H1 (cell line): ENCODE measurements around the gene RASL11B. TPM values are rescaled to one million over a fixed set of nuclear protein-coding genes. Genes with fewer than 3 reads are reported as not detected.

Experiments
- CTCF ChIA-PET: fragments of 300-600 bp; sonication (Branson Sonifier 250); formaldehyde crosslinking; loops from one replicate; lab custom pipeline; 2021; ENCODE audit not compliant: partially characterized antibody; lab: Charles Lee
- POLR2A ChIA-PET: fragments of 300-600 bp; sonication (Branson Sonifier 250); formaldehyde crosslinking; loops from one replicate; lab custom pipeline; 2021; ENCODE audit warnings: inconsistent platforms; ENCODE audit not compliant: partially characterized antibody; lab: Charles Lee
- DNase-seq, 2 experiments: peaks; one replicate each; pipeline versions ENCODE4 v3.0.0 to v3.0.0-alpha.2; 2010 to 2022; ENCODE audit warnings: low spot score in 2 of 2, low read depth in 1 of 2, mixed read lengths in 1 of 2
- FAIRE-seq: peaks from 2 replicates; lab custom pipeline; 2011; peaks lifted over from hg19 to GRCh38; lab: Jason Lieb, UNC
- H2AFZ ChIP-seq: 2 replicates; pipeline ENCODE4 v1.8.1; 2012; ENCODE audit warnings: low read length, inconsistent platforms
- H2AK5ac ChIP-seq: 2 replicates; pipeline ENCODE4 v1.6.1; 2013; ENCODE audit warnings: low read depth, low read length
- H2BK120ac ChIP-seq: replicated peaks from 2 replicates; pipeline ENCODE3; 2013; ENCODE audit warnings: low read depth, low read length, inconsistent platforms
- H2BK12ac ChIP-seq: 2 replicates; pipeline ENCODE4 v1.6.1; 2013; ENCODE audit warnings: low read depth, low read length
- H2BK15ac ChIP-seq: 2 replicates; pipeline ENCODE4 v1.6.1; 2013; ENCODE audit warnings: low read length
- H2BK20ac ChIP-seq: 2 replicates; pipeline ENCODE4 v1.6.1; 2013; ENCODE audit warnings: low read length
- H2BK5ac ChIP-seq: 2 replicates; pipeline ENCODE4 v1.6.1; 2013; ENCODE audit warnings: low read depth, low read length
- H3K14ac ChIP-seq: 2 replicates; pipeline ENCODE4 v1.6.1; 2013; ENCODE audit warnings: inconsistent platforms; ENCODE audit not compliant: insufficient read length
- H3K18ac ChIP-seq: 2 replicates; pipeline ENCODE4 v1.6.1; 2013; ENCODE audit warnings: low read length; ENCODE audit errors: extremely low read depth
- H3K23ac ChIP-seq: 2 replicates; pipeline ENCODE4 v1.6.1; 2013; ENCODE audit warnings: inconsistent platforms; ENCODE audit not compliant: insufficient read length
- H3K23me2 ChIP-seq: 2 replicates; pipeline ENCODE4 v1.6.1; 2013; ENCODE audit warnings: low read depth, low read length
- H3K27ac ChIP-seq: 2 replicates; pipeline ENCODE4 v1.6.1; 2011; ENCODE audit warnings: low read depth, low read length, inconsistent platforms
- H3K27me3 ChIP-seq, 4 experiments: replicated peaks in 1 of 4; 1 replicate in 1 of 4; 2 replicates in 3 of 4; pipeline versions ENCODE4 v1.6.1 to v1.8.1; 2011 to 2013; ENCODE audit warnings: low read length in 3 of 4, mild to moderate bottlenecking in 3 of 4, inconsistent platforms in 2 of 4, mixed read lengths in 2 of 4, moderate library complexity in 1 of 4; ENCODE audit not compliant: control insufficient read depth in 3 of 4, insufficient read depth in 3 of 4; ENCODE audit errors: extremely low read depth in 1 of 4
- H3K36me3 ChIP-seq, 4 experiments: 2 replicates each; pipeline versions ENCODE4 v1.6.1 to v1.8.1; 2011 to 2013; ENCODE audit warnings: mild to moderate bottlenecking in 4 of 4, low read length in 3 of 4, moderate library complexity in 2 of 4, control low read depth in 1 of 4, inconsistent platforms in 1 of 4; ENCODE audit not compliant: insufficient read depth in 4 of 4, control insufficient read depth in 2 of 4
- H3K4ac ChIP-seq: replicated peaks from 2 replicates; pipeline ENCODE3; 2013; ENCODE audit warnings: low read length, low read depth, mixed read lengths, inconsistent platforms; ENCODE audit not compliant: insufficient read length
- H3K4me1 ChIP-seq, 4 experiments: replicated peaks in 1 of 4; 1 replicate in 1 of 4; 2 replicates in 3 of 4; pipeline versions ENCODE4 v1.6.1 to v1.8.1; 2011 to 2013; ENCODE audit warnings: low read length in 3 of 4, inconsistent platforms in 2 of 4, mixed read lengths in 1 of 4; ENCODE audit not compliant: insufficient read depth in 4 of 4, control insufficient read depth in 3 of 4
- H3K4me2 ChIP-seq, 2 experiments: 2 replicates each; pipeline versions ENCODE4 v1.6.1 to v1.8.1; 2011 to 2013; ENCODE audit warnings: low read depth in 2 of 2, low read length in 2 of 2, control low read depth in 1 of 2, inconsistent platforms in 1 of 2, mild to moderate bottlenecking in 1 of 2; ENCODE audit not compliant: insufficient read depth in 1 of 2
- H3K4me3 ChIP-seq, 4 experiments: fragments of 200-600, 300-600 bp in 1 of 4; sonication (generic), shearing (Covaris generic), sonication (Bioruptor Twin) in 1 of 4; 2 replicates each; pipeline versions ENCODE4 v1.5.1 to v1.8.1; 2011 to 2016; ENCODE audit warnings: low read length in 4 of 4, low read depth in 3 of 4, control low read depth in 2 of 4, inconsistent platforms in 2 of 4, mild to moderate bottlenecking in 2 of 4, mixed read lengths in 1 of 4, moderate library complexity in 1 of 4; ENCODE audit not compliant: insufficient read depth in 2 of 4; ENCODE audit errors: extremely low read depth in 1 of 4
- H3K56ac ChIP-seq: replicated peaks from 2 replicates; pipeline ENCODE3; 2013; ENCODE audit warnings: low read depth, mild to moderate bottlenecking, mixed read lengths, low read length, inconsistent platforms; ENCODE audit not compliant: insufficient read length
- H3K79me1 ChIP-seq: 2 replicates; pipeline ENCODE4 v1.6.1; 2013; ENCODE audit warnings: low read depth, low read length, control low read depth
- H3K79me2 ChIP-seq, 2 experiments: 2 replicates each; pipeline versions ENCODE4 v1.6.1 to v1.8.1; 2012 to 2013; ENCODE audit warnings: low read length in 2 of 2, mild to moderate bottlenecking in 2 of 2, inconsistent platforms in 1 of 2; ENCODE audit not compliant: insufficient read depth in 2 of 2, control insufficient read depth in 1 of 2
- H3K9ac ChIP-seq, 4 experiments: replicated peaks in 1 of 4; 1 replicate in 1 of 4; 2 replicates in 3 of 4; pipeline versions ENCODE4 v1.6.1 to v1.8.1; 2011 to 2013; ENCODE audit warnings: low read depth in 3 of 4, low read length in 3 of 4, control low read depth in 2 of 4, mild to moderate bottlenecking in 2 of 4, moderate library complexity in 2 of 4, inconsistent platforms in 1 of 4; ENCODE audit errors: extremely low read depth in 1 of 4
- H3K9me3 ChIP-seq, 2 experiments: 2 replicates each; pipeline versions ENCODE4 v1.6.1 to v1.8.1; 2012 to 2013; ENCODE audit warnings: mild to moderate bottlenecking in 2 of 2, moderate library complexity in 2 of 2, control low read depth in 1 of 2, inconsistent platforms in 1 of 2, low read depth in 1 of 2, low read length in 1 of 2, mixed read lengths in 1 of 2; ENCODE audit not compliant: insufficient read depth in 2 of 2
- H4K20me1 ChIP-seq, 2 experiments: replicated peaks in 1 of 2; 2 replicates each; pipeline versions ENCODE3 to v1.8.1; 2011 to 2013; ENCODE audit warnings: inconsistent platforms in 2 of 2, low read length in 2 of 2, mild to moderate bottlenecking in 1 of 2; ENCODE audit not compliant: insufficient read depth in 2 of 2, control insufficient read depth in 1 of 2
- H4K5ac ChIP-seq: 2 replicates; pipeline ENCODE4 v1.6.1; 2013; ENCODE audit warnings: low read length, low read depth, mixed read lengths, inconsistent platforms; ENCODE audit not compliant: insufficient read length
- H4K8ac ChIP-seq: 2 replicates; pipeline ENCODE4 v1.8.0; 2013; ENCODE audit warnings: mild to moderate bottlenecking, moderate library complexity, low read length, inconsistent platforms; ENCODE audit not compliant: insufficient read depth; ENCODE audit errors: extremely low read depth
- H4K91ac ChIP-seq: replicated peaks from 2 replicates; pipeline ENCODE3; 2013; ENCODE audit warnings: low read length, mixed read lengths, inconsistent platforms; ENCODE audit not compliant: insufficient read length
- ATF2 ChIP-seq: IDR thresholded peaks from 2 replicates; pipeline ENCODE4 v1.6.1; 2012; ENCODE audit warnings: low read length, inconsistent platforms
- ATF3 ChIP-seq: IDR thresholded peaks from 2 replicates; pipeline ENCODE4 v1.6.1; 2011; ENCODE audit warnings: low read depth, mild to moderate bottlenecking, low read length; ENCODE audit not compliant: insufficient read depth
- CEBPB ChIP-seq: IDR thresholded peaks from 2 replicates; pipeline ENCODE4 v1.6.1; 2012; ENCODE audit warnings: low read depth, low read length
- CTCF ChIP-seq, 3 experiments: IDR thresholded peaks; 1 replicate in 2 of 3; 2 replicates in 1 of 3; pipeline versions ENCODE4 v1.5.1 to v1.6.1; 2011; ENCODE audit warnings: low read length in 3 of 3, mild to moderate bottlenecking in 3 of 3, inconsistent platforms in 2 of 3, low read depth in 1 of 3, moderate library complexity in 1 of 3; ENCODE audit not compliant: insufficient read depth in 1 of 3; ENCODE audit errors: control extremely low read depth in 1 of 3
- E2F6 ChIP-seq: IDR thresholded peaks from 2 replicates; pipeline ENCODE4 v1.6.1; 2012; ENCODE audit warnings: inconsistent platforms
- EP300 ChIP-seq, 2 experiments: IDR thresholded peaks; 1 replicate in 1 of 2; 2 replicates in 1 of 2; pipeline ENCODE4 v1.6.1; 2011 to 2012; ENCODE audit warnings: low read depth in 2 of 2, low read length in 2 of 2, mild to moderate bottlenecking in 2 of 2, borderline replicate concordance in 1 of 2, inconsistent platforms in 1 of 2, moderate library complexity in 1 of 2
- NRF1 ChIP-seq: IDR thresholded peaks from 2 replicates; pipeline ENCODE4 v1.6.1; 2011; ENCODE audit warnings: mild to moderate bottlenecking, low read depth, low read length, improper control_type of control experiment
- WGBS, 2 experiments: shearing (Covaris generic) in 1 of 2; methylation state at CpG; one replicate each; pipeline versions ENCODE4 v1.1.6 to v1.1.7; 2013 to 2015; ENCODE audit warnings: low lambda C conversion rate in 2 of 2, mixed read lengths in 2 of 2, inconsistent platforms in 1 of 2, low coverage in 1 of 2, missing lambda C conversion rate in 1 of 2; ENCODE audit not compliant: insufficient replicate concordance in 2 of 2, insufficient coverage in 1 of 2, insufficient read length in 1 of 2; ENCODE audit errors: extremely low coverage in 1 of 2, missing lambda C conversion rate in 1 of 2; 5-methylcytosine and 5-hydroxymethylcytosine counted together
- polyA plus RNA-seq, 7 experiments: library from polyadenylated mRNA; depleted of rRNA in 3 of 7; stranded (reverse) in 5 of 7; unstranded in 2 of 7; fragments of >200 nt in 5 of 7; fragments of 200-250 nt in 2 of 7; gene quantifications; 1 replicate in 5 of 7; 2 replicates in 1 of 7; 4 replicates in 1 of 7; pipeline versions ENCODE4 v1.2.1 to v1.2.3, GENCODE V29; 2011 to 2013; ENCODE audit warnings: missing spikeins in 2 of 7, mixed read lengths in 2 of 7
- total RNA-seq: library from RNA; stranded (reverse); fragmentation: NEBNext Ultra II Directional; extraction: Animal tissue kit (Norgen Biotek cat#: 25700); gene quantifications from 2 replicates; pipeline ENCODE4 v1.2.1, GENCODE V29; 2021

Gene RASL11B
- total and polyA plus RNA-seq, 2 of the 8 experiments (the other 6 are each of a cell fraction or from before 2014, with no cell fraction given) = 49.8 to 75.5 TPM

GRCh38 chr4:52884994-52885393, 22.9 kb downstream of the RASL11B start:
- H3K4me2 ChIP-seq = no peak overlapping the region

More at GRCh38 chr4:52884994-52885393, 22.9 kb downstream of the RASL11B start:
- Histone ChIP-seq H2BK120ac (no peak overlapping the region), H3K79me1 (no peaks in the 10 kb centered on the region), H3K14ac (no peak overlapping the region), H3K23ac (no peak overlapping the region), H3K27ac (no peak overlapping the region), H4K8ac (no peak overlapping the region), H3K56ac (no peak overlapping the region), H3K27me3 (no peaks in the 10 kb centered on the region), H3K4me1 (peaks cover 2 to 16% (median 9%) of the 10 kb centered on the region in 4 experiments; a peak in 5 of 7 replicates), H3K36me3 (no peaks in the 10 kb centered on the region), H3K4me3 (no peak overlapping the region), H4K5ac (no peak overlapping the region), H3K4ac (no peak overlapping the region), H3K9ac (no peak overlapping the region), H2AK5ac (no peak overlapping the region), H3K79me2 (no peaks in the 10 kb centered on the region), H2BK5ac (no peak overlapping the region), H3K18ac (no peak overlapping the region), H4K20me1 (no peaks in the 10 kb centered on the region), H2BK12ac (no peak overlapping the region), H3K23me2 (no peaks in the 10 kb centered on the region), H4K91ac (no peak overlapping the region), H2BK20ac (no peak overlapping the region; the same call in 1 of the 2 replicates), H2BK15ac (no peak overlapping the region), H3K9me3 (no peaks in the 10 kb centered on the region), H2AFZ (no peak overlapping the region)
- DNase-seq = no peak
- WGBS, 2 experiments = 93% methylated on average over 2 of the region's 2 CpGs; no CpG with 5 or more reads in 1 of the 2 experiments
- CTCF ChIA-PET = interaction anchor here (0.9 kb wide), 1 partner anchor 22 kb away, joined by 3 read pairs; no protein-coding TSS in a partner anchor
- POLR2A ChIA-PET = interaction anchor here (0.8 to 1.0 kb wide), 2 partner anchors 15 to 20 kb away, joined by 3 to 5 read pairs; no protein-coding TSS in a partner anchor
- no peak for TF ChIP-seq CEBPB
- TF ChIP-seq EP300 (IDR thresholded peaks at IDR 0.05; ENCODE audit: borderline replicate concordance in 1 of 2, low read depth in 2 of 2, low read length in 2 of 2) = no peak
- no peak for TF ChIP-seq ATF2
- no peak for TF ChIP-seq E2F6
- no peak for TF ChIP-seq NRF1
- no peak for TF ChIP-seq CTCF (IDR thresholded peaks at IDR 0.05; ENCODE audit: control extremely low read depth in 1 of 3, insufficient read depth in 1 of 3, low read depth in 1 of 3, low read length in 3 of 3)
- no peak for TF ChIP-seq ATF3
- FAIRE-seq = no peak
